Spleen (tissue), 11 donors: Measurements from ENCODE around the gene LIF. TPM values are rescaled to one million over a fixed set of nuclear protein-coding genes. Genes with fewer than 3 reads are reported as not detected.

Experiments
- DNase-seq: peaks from one replicate; pipeline ENCODE4 v3.0.0-alpha.2; 2020
- H3K27ac ChIP-seq, 8 donors: fragments of 200-600 bp; sonication (generic) in 7 of 8; 1 replicate in 4 of 8; 2 replicates in 4 of 8; pipeline versions ENCODE4 v1.5.0 to v1.8.0; 2016 to 2021; ENCODE audit warnings: inconsistent platforms in 4 of 8, mild to moderate bottlenecking in 4 of 8, moderate library complexity in 1 of 8
- H3K27me3 ChIP-seq, 7 donors: fragments of 200-600 bp; sonication (generic) in 6 of 7; replicated peaks in 1 of 7; 1 replicate in 4 of 7; 2 replicates in 3 of 7; pipeline versions ENCODE4 v1.5.0 to v1.8.0; 2016 to 2021; ENCODE audit warnings: inconsistent platforms in 3 of 7, mild to moderate bottlenecking in 1 of 7
- H3K36me3 ChIP-seq, 6 donors: fragments of 200-600 bp; sonication (generic) in 5 of 6; 1 replicate in 4 of 6; 2 replicates in 2 of 6; pipeline versions ENCODE4 v1.5.0 to v1.8.0; 2016 to 2021; ENCODE audit warnings: inconsistent platforms in 2 of 6
- H3K4me1 ChIP-seq, 6 donors: fragments of 200-600 bp; sonication (generic) in 5 of 6; 1 replicate in 3 of 6; 2 replicates in 3 of 6; pipeline versions ENCODE4 v1.5.0 to v1.8.0; 2016 to 2021; ENCODE audit warnings: inconsistent platforms in 3 of 6
- H3K4me3 ChIP-seq, 8 donors: fragments of 200-600 bp; sonication (generic) in 7 of 8; 1 replicate in 4 of 8; 2 replicates in 4 of 8; pipeline versions ENCODE4 v1.5.0 to v1.8.0; 2016 to 2021; ENCODE audit warnings: inconsistent platforms in 4 of 8, mild to moderate bottlenecking in 4 of 8, moderate library complexity in 2 of 8
- H3K9me3 ChIP-seq, 8 donors: fragments of 200-600 bp; sonication (generic) in 7 of 8; 1 replicate in 4 of 8; 2 replicates in 4 of 8; pipeline versions ENCODE4 v1.5.0 to v1.8.0; 2016 to 2021; ENCODE audit warnings: inconsistent platforms in 4 of 8
- CTCF ChIP-seq, 11 experiments: fragments of 200-600 bp in 7 of 11; fragments of 450-650 bp in 4 of 11; sonication (generic) in 4 of 11; IDR thresholded peaks in 8 of 11; conservative IDR thresholded peaks in 3 of 11; 1 replicate in 7 of 11; 2 replicates in 4 of 11; pipeline versions ENCODE4 v1.4.0 to v1.8.0; 2016 to 2021; ENCODE audit warnings: antibody characterized with exemption in 11 of 11, inconsistent platforms in 4 of 11, mild to moderate bottlenecking in 1 of 11
- POLR2A ChIP-seq, 3 donors: fragments of 450-650 bp; IDR thresholded peaks; one replicate each; pipeline ENCODE4 v1.5.1; 2017; ENCODE audit warnings: antibody characterized with exemption in 3 of 3, mild to moderate bottlenecking in 1 of 3
- POLR2AphosphoS5 ChIP-seq, 3 donors: sonication (generic); formaldehyde crosslinking; IDR thresholded peaks; one replicate each; pipeline ENCODE4 v1.5.1; 2017; ENCODE audit warnings: antibody characterized with exemption in 3 of 3
- WGBS, 5 donors: extraction: QIAGEN DNeasy Blood & Tissue Kit in 3 of 5; methylation state at CpG; one replicate each; pipeline versions ENCODE4 v1.1.5 to v1.1.7; 2013 to 2018; 5-methylcytosine and 5-hydroxymethylcytosine counted together
- intact Hi-C: fragments of 100-400 bp; cut with DNase I; formaldehyde crosslinking; loops from one replicate; pipeline ENCODE4 v1.15.0; 2023; ENCODE audit warnings: low total_unique reads
- polyA plus RNA-seq, 3 donors: library from polyadenylated mRNA; stranded (reverse); fragments of 200-250 nt; gene quantifications; one replicate each; pipeline ENCODE4 v1.2.1, GENCODE V29; 2013
- total RNA-seq, 7 donors: library from RNA; depleted of rRNA in 3 of 7; stranded (reverse); fragments of >200 nt in 3 of 7; fragmentation: NEBNext Ultra II Directional in 4 of 7; extraction: Animal tissue kit (Norgen Biotek cat#: 25700) in 4 of 7; gene quantifications; one replicate each; pipeline versions ENCODE4 v1.1.0 to v1.2.1, GENCODE V29; 2016 to 2021
- donor health status: healthy with polysubstance abuse.
- donor health status: DM: no; HTN: no; CAD: no; lungs with moderate emphysema.
- donor health status: DM: no; HTN: no; CAD: no.
- donor health status: Bipolar disorder and iron deficiency.
- donor health status: healthy.
- donor health status: DM: no; HTN: no; CAD: no.
- donor health status: DM: yes; HTN: yes; CAD: no.

Gene LIF
- total and polyA plus RNA-seq, 10 donors: 0.21 to 3.2 (median 0.85) TPM; not detected in 2

GRCh38 chr22:30205281-30206115 is 41.1 kb downstream of the LIF start:
- H3K36me3 ChIP-seq: no peaks in the 10 kb centered on the region
- 56 to 69% (median 62%) methylated on average over 25 of the region's 25 CpGs for WGBS, 5 donors
- intact Hi-C loops: no loop called here
- peaks cover 7 to 57% (median 28%) of the 10 kb centered on the region in 6 donors for H3K4me1 ChIP-seq
- H3K27me3 ChIP-seq: no peaks in the 10 kb centered on the region
- H3K4me3 ChIP-seq: no peak overlapping the region
- TF ChIP-seq POLR2AphosphoS5 (IDR thresholded peaks at IDR 0.05) (peak in 1 of 3 donors; percentile 52), CTCF (IDR thresholded peaks at IDR 0.05 in 8 of 11, conservative IDR thresholded peaks at IDR 0.05 in 3 of 11) (no peak), POLR2A (IDR thresholded peaks at IDR 0.05) (no peak)
- peak overlapping the region in 7 of 8 donors; percentile 51 to 77 (median 67) for H3K27ac ChIP-seq
- no peak for DNase-seq
- H3K9me3 ChIP-seq: no peaks in the 10 kb centered on the region

DNA sequence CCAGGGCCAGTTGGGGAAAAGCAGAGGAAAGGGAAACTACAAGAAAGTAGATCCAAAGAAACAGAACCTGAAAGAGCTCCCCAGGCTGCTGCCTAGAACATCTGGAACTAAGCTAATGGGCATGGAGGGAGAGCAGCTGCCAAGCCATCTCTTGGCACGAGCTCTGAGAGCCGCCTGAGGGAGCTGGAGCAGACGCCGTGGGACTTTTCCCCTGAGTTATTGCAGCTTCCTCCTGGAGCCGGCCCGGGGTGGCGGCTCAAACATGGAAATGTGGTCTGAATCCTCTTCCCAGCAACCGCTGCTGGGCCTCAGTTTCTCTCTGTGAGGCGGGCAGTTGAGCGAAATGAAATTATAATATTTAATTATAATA is 41.8 kb downstream of the LIF start:
- no peak for DNase-seq
- intact Hi-C loops: no loop called here
- TF ChIP-seq POLR2AphosphoS5 (IDR thresholded peaks at IDR 0.05): no peak
- no peak for TF ChIP-seq CTCF (IDR thresholded peaks at IDR 0.05 in 8 of 11, conservative IDR thresholded peaks at IDR 0.05 in 3 of 11)
- TF ChIP-seq POLR2A (IDR thresholded peaks at IDR 0.05): no peak
- Histone ChIP-seq H3K36me3 (no peaks in the 10 kb centered on the region), H3K4me1 (peaks cover 7 to 57% (median 28%) of the 10 kb centered on the region in 6 donors), H3K27me3 (no peaks in the 10 kb centered on the region), H3K27ac (peak overlapping the region in 7 of 8 donors; percentile 51 to 77 (median 67)), H3K9me3 (no peaks in the 10 kb centered on the region), H3K4me3 (no peak overlapping the region)
- WGBS, 5 donors: 69 to 81% (median 70%) methylated on average over 10 of the region's 10 CpGs

DNA sequence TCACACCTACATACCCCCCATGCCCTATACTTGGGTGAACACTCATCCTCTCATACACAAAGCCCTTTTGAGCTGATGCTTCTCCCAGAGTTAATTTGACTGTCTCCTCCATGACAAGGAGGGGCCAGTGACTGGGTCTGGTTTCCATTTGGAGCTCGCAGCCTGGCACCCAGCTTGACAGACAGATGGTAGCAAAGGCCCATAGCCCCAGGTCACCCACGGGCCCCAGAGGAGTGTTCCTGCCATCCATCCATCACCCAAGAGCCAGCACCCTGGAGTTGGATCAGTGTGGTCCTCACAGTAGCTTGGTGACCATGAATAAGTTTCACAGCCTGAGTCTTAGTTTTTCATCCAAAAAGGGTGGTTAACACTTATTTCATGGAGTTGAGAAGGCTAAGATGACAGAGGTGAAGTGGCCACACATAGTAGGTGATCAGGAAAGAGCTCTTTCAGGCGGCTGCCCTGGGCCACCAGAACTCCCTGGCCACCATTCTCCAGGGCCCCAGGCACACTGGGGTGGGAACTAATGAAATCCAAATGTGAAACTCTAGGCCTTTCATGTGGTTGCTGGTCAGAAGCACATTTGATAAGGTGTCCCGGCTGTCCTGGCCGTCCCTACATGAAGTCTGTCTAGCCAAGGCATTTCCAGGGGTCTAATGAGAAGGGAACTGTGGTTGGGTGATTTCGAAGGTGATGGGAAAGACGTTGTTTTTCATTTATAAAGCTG is 42.4 kb downstream of the LIF start:
- Histone ChIP-seq H3K9me3 (no peaks in the 10 kb centered on the region), H3K27me3 (no peaks in the 10 kb centered on the region), H3K27ac (peak overlapping the region in 5 of 8 donors; percentile 57 to 77 (median 67)), H3K36me3 (no peaks in the 10 kb centered on the region), H3K4me1 (peaks cover 7 to 54% (median 25%) of the 10 kb centered on the region in 6 donors), H3K4me3 (no peak overlapping the region)
- whole genome bisulfite sequencing, 5 donors: 72 to 82% (median 77%) methylated on average over 7 of the region's 7 CpGs
- TF ChIP-seq POLR2A (IDR thresholded peaks at IDR 0.05): no peak
- no peak for TF ChIP-seq POLR2AphosphoS5 (IDR thresholded peaks at IDR 0.05)
- no peak for TF ChIP-seq CTCF (IDR thresholded peaks at IDR 0.05 in 8 of 11, conservative IDR thresholded peaks at IDR 0.05 in 3 of 11)
- no peak for DNase-seq
- intact Hi-C loops: no loop called here

GRCh38 chr22:30202531-30203006 is 44.0 kb downstream of the LIF start:
- Histone ChIP-seq H3K9me3 (no peaks in the 10 kb centered on the region), H3K4me3 (no peak overlapping the region), H3K27me3 (no peaks in the 10 kb centered on the region), H3K36me3 (no peaks in the 10 kb centered on the region), H3K27ac (peak overlapping the region in 1 of 8 donors; percentile 20), H3K4me1 (peaks cover 0 to 55% (median 22%) of the 10 kb centered on the region in 6 donors)
- intact Hi-C loops: no loop called here
- WGBS, 5 donors: 69 to 77% (median 72%) methylated on average over 9 of the region's 9 CpGs
- no peak for TF ChIP-seq POLR2A (IDR thresholded peaks at IDR 0.05)
- TF ChIP-seq CTCF (IDR thresholded peaks at IDR 0.05 in 8 of 11, conservative IDR thresholded peaks at IDR 0.05 in 3 of 11): no peak
- TF ChIP-seq POLR2AphosphoS5 (IDR thresholded peaks at IDR 0.05): no peak
- DNase-seq: no peak
